GM19238 (cell line): ENCODE measurements around the gene LGALS7B.
"Not testable (repeated sequence)": the region's sequence is repeated elsewhere in the genome, so short reads cannot be mapped to it uniquely, and the experiment has no call there.

Source experiments
- DNase-seq: peaks from one replicate; pipeline ENCODE4 v3.0.0; 2011; ENCODE audit warnings: low spot score; ENCODE audit not compliant: insufficient read length

LGALS7B gene

DNA sequence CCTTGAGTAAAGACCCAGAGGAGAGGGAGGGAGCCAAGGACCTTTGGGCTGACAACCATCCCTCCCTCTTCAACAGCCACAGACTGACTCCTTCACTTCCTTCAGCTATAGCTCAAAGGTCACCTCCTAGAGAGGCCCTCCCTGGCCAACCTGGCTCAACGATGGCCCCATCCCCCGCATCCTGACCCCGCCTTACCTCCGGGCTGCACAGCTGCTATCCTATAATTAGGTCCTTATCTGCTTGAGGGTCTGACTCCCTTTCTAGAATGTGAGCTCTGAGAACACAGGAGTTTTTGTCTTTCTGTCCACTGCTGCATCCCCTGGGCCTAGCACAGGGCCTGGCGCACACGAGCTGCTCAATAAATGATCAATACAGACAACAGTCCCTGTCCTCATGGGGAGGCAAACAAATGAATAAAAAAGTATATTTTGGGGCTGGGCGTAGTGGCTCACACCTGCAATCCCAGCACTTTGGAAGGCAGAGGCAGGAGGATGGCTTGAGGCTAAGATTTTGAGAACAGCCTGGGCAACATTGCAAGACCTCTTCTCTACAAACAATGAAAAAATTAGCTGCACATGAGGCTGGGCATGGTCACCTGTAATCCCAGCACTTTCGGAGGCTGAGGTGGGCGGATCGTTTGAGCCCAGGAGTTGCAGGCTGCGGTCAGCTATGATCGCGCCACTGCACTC is 30.4 kb downstream of the LGALS7B start:
- DNase-seq: no peak

GRCh38 chr19:38821230-38821825 is 32.3 kb downstream of the LGALS7B start:
- DNase-seq: not testable (repeated sequence)

DNA sequence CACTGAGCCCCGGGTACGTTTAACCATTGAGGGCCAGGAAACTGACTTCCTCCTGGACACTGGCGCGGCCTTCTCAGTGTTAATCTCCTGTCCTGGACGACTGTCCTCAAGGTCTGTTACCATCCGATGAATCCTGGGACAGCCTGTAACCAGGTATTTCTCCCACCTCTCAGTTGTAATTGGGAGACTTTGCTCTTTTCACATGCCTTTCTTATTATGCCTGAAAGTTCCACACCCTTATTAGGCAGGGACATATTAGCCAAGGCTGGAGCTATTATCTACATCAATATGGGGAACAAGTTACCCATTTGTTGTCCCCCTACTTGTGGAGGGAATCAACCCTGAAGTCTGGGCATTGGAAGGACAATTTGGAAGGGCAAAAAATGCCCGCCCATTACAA is 36.9 kb downstream of the LGALS7B start:
- not testable (repeated sequence) for DNase-seq

DNA sequence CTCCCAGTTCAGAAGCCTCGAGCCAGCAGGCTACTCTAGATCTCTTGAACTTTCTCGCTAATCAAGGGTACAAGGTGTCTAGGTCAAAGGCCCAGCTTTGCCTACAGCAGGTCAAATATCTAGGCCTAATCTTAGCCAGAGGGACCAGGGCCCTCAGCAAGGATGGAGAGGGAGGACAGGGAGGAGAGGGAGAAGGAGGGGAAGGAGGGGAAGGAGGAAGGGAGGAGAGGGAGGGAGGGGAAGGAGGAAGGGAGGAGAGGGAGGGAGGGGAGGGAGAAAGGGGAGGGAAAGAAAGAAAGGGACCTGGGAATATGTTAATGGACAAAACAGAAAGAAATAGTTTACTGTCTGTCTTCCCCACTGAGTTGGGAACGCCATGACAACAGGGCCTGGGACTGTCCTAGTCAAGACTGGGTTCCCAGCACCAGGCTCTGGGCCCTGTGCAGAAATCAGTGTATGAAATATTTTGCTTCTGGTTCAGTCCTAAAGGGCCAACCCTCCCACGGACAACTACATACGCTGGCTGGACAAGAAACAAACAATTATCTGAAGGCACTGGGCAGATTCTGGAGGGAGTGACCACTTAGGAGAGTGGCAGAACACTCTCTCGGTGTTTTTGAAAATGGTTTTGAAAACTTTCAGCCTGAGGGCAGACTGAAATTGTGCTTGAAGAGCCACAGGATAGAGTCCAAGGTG is 38.0 kb downstream of the LGALS7B start:
- DNase-seq: no peak

DNA sequence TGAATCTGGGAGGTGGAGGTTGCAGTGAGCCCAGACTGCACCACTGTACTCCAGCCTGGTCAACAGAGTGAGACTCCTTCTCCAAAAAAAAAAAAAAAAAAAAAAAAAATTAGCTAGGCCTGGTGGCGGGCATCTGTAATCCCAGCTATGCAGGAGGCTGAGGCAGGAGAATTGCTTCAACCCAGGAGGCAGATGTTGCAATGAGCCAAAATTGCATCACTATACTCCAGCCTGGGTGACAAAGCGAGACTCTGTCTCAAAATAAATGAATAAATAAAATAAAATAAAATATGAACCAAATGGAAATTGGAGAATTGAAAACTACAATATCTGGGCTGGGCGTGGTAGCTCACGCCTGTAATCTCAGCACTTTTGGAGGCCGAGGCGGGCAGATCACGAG is 40.2 kb downstream of the LGALS7B start:
- DNase-seq: not testable (repeated sequence)

DNA sequence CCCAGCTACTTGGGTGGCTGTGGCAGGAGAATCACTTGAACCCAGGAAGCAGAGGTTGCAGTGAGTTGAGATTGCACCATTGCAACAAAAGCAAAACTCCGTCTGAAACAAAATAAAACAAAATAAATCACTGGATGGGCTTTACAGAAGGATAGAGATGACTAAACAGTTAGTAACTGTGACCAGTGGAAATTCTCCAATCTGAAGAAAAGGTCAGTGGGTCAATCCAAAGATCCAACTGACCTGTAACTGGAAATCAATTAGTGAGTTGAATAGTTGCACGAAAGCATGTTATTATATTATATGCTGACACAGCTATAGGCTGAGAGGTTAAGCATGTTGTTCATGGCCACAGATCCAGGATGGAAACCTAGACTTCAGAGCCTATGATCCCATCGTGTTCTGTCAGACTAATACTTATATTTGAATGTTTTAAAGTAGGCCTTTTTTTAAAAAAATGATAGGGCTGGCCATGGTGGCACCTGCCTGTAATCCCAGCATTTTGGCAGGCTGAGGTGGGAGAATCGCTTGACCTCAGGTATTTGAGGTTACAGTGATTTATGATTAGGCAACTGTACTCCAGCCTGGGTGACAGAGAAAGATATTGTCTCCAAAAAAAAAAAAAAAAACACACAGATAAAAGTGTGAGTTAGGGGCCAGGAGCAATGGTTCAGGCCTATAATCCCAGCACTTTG is 41.2 kb downstream of the LGALS7B start:
- DNase-seq: no peak

DNA sequence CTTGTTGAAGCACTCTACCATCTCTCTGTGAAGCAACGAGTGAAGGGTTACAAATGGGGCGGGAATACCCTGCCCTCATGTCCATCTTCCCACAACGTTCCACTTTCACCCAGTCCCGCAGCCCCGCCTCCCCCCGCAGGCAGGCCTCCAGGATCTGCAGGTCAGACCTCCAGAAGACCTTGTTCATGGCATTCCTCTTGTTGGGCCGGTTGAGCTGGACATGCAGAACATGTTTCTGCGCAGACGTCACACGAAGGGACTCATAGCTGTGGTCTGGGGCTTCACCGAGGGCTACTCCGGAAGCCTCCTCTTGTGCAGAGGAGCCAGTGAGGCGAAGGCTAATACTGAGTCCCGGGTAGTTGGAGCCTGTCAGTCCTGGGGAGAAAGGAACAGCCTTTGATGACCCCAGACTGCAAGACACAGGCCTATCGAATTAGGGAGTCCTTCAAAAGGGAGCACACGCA is 42.2 kb downstream of the LGALS7B start:
- DNase-seq: peak; percentile 74

GRCh38 chr19:38833092-38833425 is 44.1 kb downstream of the LGALS7B start:
- DNase-seq: no peak

DNA sequence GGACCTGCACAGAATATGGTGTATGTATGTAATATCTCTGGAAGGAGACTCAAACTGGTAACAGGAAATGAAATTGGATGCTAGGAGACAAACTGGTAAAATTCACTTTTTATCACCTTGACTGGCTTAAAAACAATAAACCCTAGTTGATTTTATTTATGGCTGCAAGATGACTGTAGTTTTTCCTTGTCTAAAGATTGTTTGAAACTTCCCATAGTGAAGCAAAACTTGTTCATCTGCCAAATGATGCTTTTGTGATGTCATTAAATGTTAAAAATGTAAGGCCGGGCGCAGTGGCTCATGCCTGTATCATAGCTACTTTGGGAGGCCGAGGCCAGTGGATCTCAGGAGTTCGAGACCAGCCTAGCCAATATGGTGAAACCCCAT is 45.1 kb downstream of the LGALS7B start:
- no peak for DNase-seq

GRCh38 chr19:38834590-38834989 is 45.6 kb downstream of the LGALS7B start:
- no peak for DNase-seq

- no peak for DNase-seq
Measured at GRCh38 chr19:38836159-38836982, 47.4 kb downstream of the LGALS7B start.

GRCh38 chr19:38836983-38837626 is 48.1 kb downstream of the LGALS7B start:
- no peak for DNase-seq

GRCh38 chr19:38837656-38838121 is 48.7 kb downstream of the LGALS7B start:
- no peak for DNase-seq

DNA sequence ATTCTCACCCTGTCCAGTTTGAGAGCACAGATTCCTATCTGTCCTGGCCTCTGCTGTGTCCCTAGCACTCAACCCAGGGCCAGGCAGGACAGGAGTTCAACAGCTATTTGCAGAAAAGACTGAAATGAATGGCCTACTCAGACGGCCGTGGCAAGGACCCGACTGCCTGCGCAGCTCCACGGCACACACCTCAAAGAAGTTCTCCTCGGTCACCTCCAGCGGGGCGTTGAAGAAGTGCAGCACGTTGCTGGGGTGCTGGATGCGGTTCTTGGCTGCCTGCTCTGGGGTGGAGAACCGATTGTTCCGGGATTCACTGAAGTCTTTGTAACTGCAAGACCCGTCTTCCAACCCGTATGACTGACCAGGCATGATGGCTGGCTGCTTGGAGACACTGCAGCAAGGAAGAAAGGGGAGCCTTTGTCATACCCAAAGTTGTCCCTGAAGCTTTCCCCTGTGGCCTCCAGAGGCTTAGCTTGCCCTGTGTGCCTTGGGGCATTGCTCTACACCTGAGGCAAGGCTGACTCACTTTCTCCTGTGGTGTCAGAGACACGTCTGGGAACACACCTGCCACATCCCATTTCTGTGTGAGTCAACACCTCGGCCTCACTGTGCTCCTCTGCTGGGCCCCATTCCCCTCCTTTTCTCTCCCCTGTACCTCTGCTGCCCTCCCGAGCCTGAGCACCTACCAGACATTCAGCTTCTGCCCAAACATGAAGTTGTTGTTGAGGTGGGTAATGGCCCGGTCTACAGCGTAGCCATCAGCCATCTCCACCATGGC is 49.4 kb downstream of the LGALS7B start:
- no peak for DNase-seq

- DNase-seq: no peak
Measured at GRCh38 chr19:38838986-38839761, 50.2 kb downstream of the LGALS7B start.

DNA sequence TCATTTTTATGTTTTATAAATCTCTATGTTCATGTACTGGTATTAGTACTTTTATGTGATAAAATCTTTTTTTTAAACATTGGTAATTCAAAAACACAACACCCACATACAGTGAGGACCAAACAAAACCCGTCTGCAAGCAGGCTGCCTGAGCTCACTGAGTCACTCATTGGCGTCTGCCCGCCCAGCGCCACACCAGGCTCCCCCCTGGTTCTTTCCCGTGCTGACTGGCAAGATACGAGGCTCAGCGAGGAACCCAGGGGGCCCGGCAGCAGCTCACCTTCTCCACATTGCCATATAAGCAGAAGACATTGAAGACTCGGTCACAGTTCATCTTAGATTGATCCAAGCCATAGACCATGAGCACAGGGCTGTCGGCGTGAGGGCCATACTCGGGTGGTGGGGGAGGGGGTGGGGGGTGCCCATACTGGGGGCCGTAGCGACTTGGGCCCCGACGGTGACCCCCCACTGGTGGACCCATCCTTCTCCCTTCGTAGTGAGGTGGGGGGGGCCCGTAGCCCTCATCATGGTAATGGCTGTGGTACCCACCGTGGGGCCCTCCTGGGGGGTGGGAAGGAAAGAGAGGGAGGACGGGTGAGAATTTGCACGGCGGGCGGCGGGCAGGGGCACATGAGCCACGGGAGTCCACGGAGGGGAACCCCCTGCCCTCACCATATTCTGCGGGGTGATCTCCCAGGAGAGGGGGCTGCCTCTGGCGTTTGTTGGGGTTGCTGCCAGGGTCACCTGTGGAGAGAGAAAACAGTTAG is 51.0 kb downstream of the LGALS7B start:
- DNase-seq: no peak

GRCh38 chr19:38840583-38840968 is 51.6 kb downstream of the LGALS7B start:
- DNase-seq: no peak
